Heart left ventricle (tissue), 16 donors: ENCODE results near the gene CRYBB1. TPM values are rescaled to one million over a fixed set of nuclear protein-coding genes. Genes with fewer than 3 reads are reported as not detected.

Source experiments
- ATAC-seq, 4 donors: fragments of 200-7000 bp; cut with Tn5 transposase; one replicate each; pipeline ENCODE4 v1.9.1; 2020 to 2022; ENCODE audit warnings: moderate library complexity in 4 of 4, mild to moderate bottlenecking in 3 of 4, moderate number of reproducible peaks in 1 of 4
- DNase-seq, 5 donors: peaks; one replicate each; pipeline ENCODE4 v3.0.0-alpha.2; 2020
- H3K27ac ChIP-seq, 12 donors: fragments of 200-600 bp; sonication (generic) in 4 of 12; one replicate each; pipeline versions ENCODE4 v1.5.0 to v1.8.0; 2016 to 2022; ENCODE audit warnings: mild to moderate bottlenecking in 2 of 12
- H3K27me3 ChIP-seq, 9 donors: fragments of 200-600 bp; sonication (generic) in 2 of 9; one replicate each; pipeline versions ENCODE4 v1.5.1 to v1.8.0; 2016 to 2022; ENCODE audit warnings: mild to moderate bottlenecking in 3 of 9
- H3K36me3 ChIP-seq, 9 donors: fragments of 200-600 bp; sonication (generic) in 2 of 9; one replicate each; pipeline versions ENCODE4 v1.5.0 to v1.8.0; 2018 to 2022; ENCODE audit warnings: mild to moderate bottlenecking in 2 of 9
- H3K4me1 ChIP-seq, 12 donors: fragments of 200-600 bp; sonication (generic) in 4 of 12; one replicate each; pipeline versions ENCODE4 v1.5.0 to v1.8.0; 2016 to 2022; ENCODE audit warnings: mild to moderate bottlenecking in 3 of 12
- H3K4me3 ChIP-seq, 12 donors: fragments of 200-600 bp; sonication (generic) in 4 of 12; one replicate each; pipeline versions ENCODE4 v1.5.0 to v1.8.0; 2017 to 2022; ENCODE audit warnings: mild to moderate bottlenecking in 9 of 12, moderate library complexity in 4 of 12
- H3K9me3 ChIP-seq, 12 donors: fragments of 200-600 bp; sonication (generic) in 4 of 12; one replicate each; pipeline versions ENCODE4 v1.5.0 to v1.8.0; 2016 to 2022; ENCODE audit warnings: mild to moderate bottlenecking in 1 of 12
- CTCF ChIP-seq, 12 donors: fragments of 200-600 bp; sonication (generic) in 4 of 12; IDR thresholded peaks; one replicate each; pipeline versions ENCODE4 v1.5.0 to v1.8.0; 2018 to 2022; ENCODE audit warnings: antibody characterized with exemption in 12 of 12, mild to moderate bottlenecking in 5 of 12
- POLR2A ChIP-seq, 2 donors: fragments of 450-650 bp; IDR thresholded peaks; one replicate each; pipeline ENCODE4 v1.6.1; 2017; ENCODE audit warnings: antibody characterized with exemption in 2 of 2, mild to moderate bottlenecking in 2 of 2, moderate library complexity in 2 of 2
- WGBS, 4 donors: extraction: QIAGEN DNeasy Blood & Tissue Kit in 2 of 4; methylation state at CpG; one replicate each; pipeline versions ENCODE4 v1.1.5 to v1.1.7; 2013 to 2018; 5-methylcytosine and 5-hydroxymethylcytosine counted together
- intact Hi-C, 10 donors: fragments of 100-400 bp; cut with DNase I; formaldehyde crosslinking; loops; one replicate each; pipeline versions ENCODE4 v1.11.1 to v1.14.2; 2022
- polyA plus RNA-seq, 2 donors: library from polyadenylated mRNA; stranded (reverse); fragments of 200-250 nt; gene quantifications; one replicate each; pipeline ENCODE4 v1.2.3, GENCODE V29; 2013
- total RNA-seq, 9 donors: library from RNA; depleted of rRNA in 2 of 9; stranded (reverse); fragments of >200 nt in 2 of 9; fragmentation: NEBNext Ultra II Directional in 3 of 9; extraction: Animal tissue kit (Norgen Biotek cat#: 25700) in 3 of 9; gene quantifications; one replicate each; pipeline versions ENCODE4 v1.1.0 to v1.2.4, GENCODE V29; 2016 to 2023
- donor health status: ischemic (EF 13 %, LVEDD 7.1; RV severe dilation, severe dysfunction).
- donor health status: healthy with polysubstance abuse.
- donor health status: DM: no; HTN: yes; CAD: no.
- donor health status: DM: no; HTN: no; CAD: no.
- donor health status: ischemic (EF 25% LVEDD 6.9; RV normal size, moderate dysfunction).
- donor health status: ischemic (EF 25% LVEDD 5.7; RV mildly dilated, moderate dysfunction).
- donor health status: healthy.
- donor health status: DM: yes; HTN: yes; CAD: no.
- donor health status: ischemic (EF 35%, LVEDD 5.7; RV mildly dilated, moderate dysfunction).
- donor health status: nonischemic (EF 11% LVEDD 7.7; RV severe dilation, severe dysfunction).
- donor health status: DM: yes; HTN: yes; CAD: no.
- donor health status: PGD.
- donor health status: ischemic (EF 29% LVEDD 5.4; RV normal size, mild dysfunction).
- donor health status: nonischemic (EF 23%, LVEDD 6.1; RV moderate dilation, normal function).

CRYBB1 gene
- total and polyA plus RNA-seq, 11 donors, result 0.19 to 3.2 (median 0.42) TPM; not detected in 3

GRCh38 chr22:26584010-26584409, 33.8 kb downstream of the CRYBB1 start:
- intact Hi-C loops, result loop anchor here in 1 of 10 donors (10.0 kb wide), 1 partner anchor 69 kb away; the partner anchor contains the start of gene TFIP11
- Histone ChIP-seq H3K36me3 (peaks cover 0 to 18% (median 7%) of the 10 kb centered on the region in 9 donors), H3K9me3 (peaks cover 0 to 4% (median 0%) of the 10 kb centered on the region in 12 donors), H3K27ac (peak overlapping the region in 1 of 12 donors; percentile 17), H3K27me3 (no peaks in the 10 kb centered on the region), H3K4me1 (peaks cover 6 to 67% (median 37%) of the 10 kb centered on the region in 12 donors), H3K4me3 (no peak overlapping the region)
- WGBS, 4 donors, result 69 to 81% (median 75%) methylated on average over 4 of the region's 4 CpGs
- no peak for DNase-seq
- ATAC-seq, result no peak
- no peak for TF ChIP-seq POLR2A (IDR thresholded peaks at IDR 0.05)
- TF ChIP-seq CTCF (IDR thresholded peaks at IDR 0.05), result no peak

- intact Hi-C loops, result loop anchor here in 1 of 10 donors (10.0 kb wide), 1 partner anchor 67 kb away; the partner anchor contains the start of gene TFIP11
- H3K27ac ChIP-seq, result no peak overlapping the region
- no peaks in the 10 kb centered on the region for H3K9me3 ChIP-seq
- TF ChIP-seq POLR2A (IDR thresholded peaks at IDR 0.05) (no peak), CTCF (IDR thresholded peaks at IDR 0.05) (no peak)
- H3K4me3 ChIP-seq, result no peak overlapping the region
- peaks cover 0 to 18% (median 7%) of the 10 kb centered on the region in 9 donors for H3K36me3 ChIP-seq
- peaks cover 4 to 52% (median 33%) of the 10 kb centered on the region in 12 donors for H3K4me1 ChIP-seq
- ATAC-seq (no peak), DNase-seq (no peak)
- 94 to 97% (median 96%) methylated on average over 8 of the region's 8 CpGs for WGBS, 4 donors
- no peaks in the 10 kb centered on the region for H3K27me3 ChIP-seq
Measured at GRCh38 chr22:26581633-26582168, 36.1 kb downstream of the CRYBB1 start.

- DNase-seq (no peak), ATAC-seq (no peak)
- TF ChIP-seq CTCF (IDR thresholded peaks at IDR 0.05) (no peak), POLR2A (IDR thresholded peaks at IDR 0.05) (no peak)
- Histone ChIP-seq H3K27me3 (no peaks in the 10 kb centered on the region), H3K36me3 (peaks cover 0 to 18% (median 7%) of the 10 kb centered on the region in 9 donors), H3K27ac (no peak overlapping the region), H3K4me1 (peaks cover 1 to 52% (median 32%) of the 10 kb centered on the region in 12 donors), H3K4me3 (no peak overlapping the region), H3K9me3 (no peaks in the 10 kb centered on the region)
- WGBS, 4 donors, result 0 to 69% (median 46%) methylated on average over 1 of the region's 1 CpG
- intact Hi-C loops, result loop anchor here in 1 of 10 donors (10.0 kb wide), 1 partner anchor 66 kb away; the partner anchor contains the start of gene TFIP11
Measured at GRCh38 chr22:26581026-26581425, 36.8 kb downstream of the CRYBB1 start.

GRCh38 chr22:26580240-26580962, 37.4 kb downstream of the CRYBB1 start:
- WGBS, 4 donors, result 78 to 85% (median 79%) methylated on average over 13 of the region's 13 CpGs
- no peaks in the 10 kb centered on the region for H3K27me3 ChIP-seq
- no peaks in the 10 kb centered on the region for H3K9me3 ChIP-seq
- TF ChIP-seq CTCF (IDR thresholded peaks at IDR 0.05) (no peak), POLR2A (IDR thresholded peaks at IDR 0.05) (no peak)
- DNase-seq, result no peak
- H3K27ac ChIP-seq, result peak overlapping the region in 1 of 12 donors; percentile 60
- H3K4me1 ChIP-seq, result peaks cover 0 to 51% (median 27%) of the 10 kb centered on the region in 12 donors
- no peak overlapping the region for H3K4me3 ChIP-seq
- peaks cover 0 to 18% (median 7%) of the 10 kb centered on the region in 9 donors for H3K36me3 ChIP-seq
- ATAC-seq, result no peak
- intact Hi-C loops, result loop anchor here in 1 of 10 donors (10.0 kb wide), 1 partner anchor 66 kb away; the partner anchor contains the start of gene TFIP11
